Measurements from ENCODE around the gene CACNA2D3.

DNA sequence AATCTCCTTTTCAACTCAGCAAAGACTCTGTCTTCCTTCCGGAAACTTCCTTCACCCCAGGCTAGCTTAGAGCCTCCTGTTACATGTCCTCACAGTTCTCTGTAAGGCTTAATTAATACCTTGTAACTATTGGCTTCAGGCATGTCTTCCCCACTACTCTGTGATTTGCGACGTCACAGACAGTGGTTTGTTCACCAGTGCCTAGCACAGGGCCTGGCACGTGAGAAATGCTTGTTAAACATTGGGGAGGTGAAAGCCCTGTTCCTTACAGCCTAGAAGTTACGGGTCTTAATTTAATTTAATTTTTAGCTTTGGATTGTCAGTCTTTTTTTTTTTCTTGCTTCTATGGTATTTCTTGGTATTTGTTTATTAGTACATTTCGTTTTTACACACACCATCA lies 36.4 kb upstream of the CACNA2D3 start:
- TF ChIP-seq, protein P1, sequence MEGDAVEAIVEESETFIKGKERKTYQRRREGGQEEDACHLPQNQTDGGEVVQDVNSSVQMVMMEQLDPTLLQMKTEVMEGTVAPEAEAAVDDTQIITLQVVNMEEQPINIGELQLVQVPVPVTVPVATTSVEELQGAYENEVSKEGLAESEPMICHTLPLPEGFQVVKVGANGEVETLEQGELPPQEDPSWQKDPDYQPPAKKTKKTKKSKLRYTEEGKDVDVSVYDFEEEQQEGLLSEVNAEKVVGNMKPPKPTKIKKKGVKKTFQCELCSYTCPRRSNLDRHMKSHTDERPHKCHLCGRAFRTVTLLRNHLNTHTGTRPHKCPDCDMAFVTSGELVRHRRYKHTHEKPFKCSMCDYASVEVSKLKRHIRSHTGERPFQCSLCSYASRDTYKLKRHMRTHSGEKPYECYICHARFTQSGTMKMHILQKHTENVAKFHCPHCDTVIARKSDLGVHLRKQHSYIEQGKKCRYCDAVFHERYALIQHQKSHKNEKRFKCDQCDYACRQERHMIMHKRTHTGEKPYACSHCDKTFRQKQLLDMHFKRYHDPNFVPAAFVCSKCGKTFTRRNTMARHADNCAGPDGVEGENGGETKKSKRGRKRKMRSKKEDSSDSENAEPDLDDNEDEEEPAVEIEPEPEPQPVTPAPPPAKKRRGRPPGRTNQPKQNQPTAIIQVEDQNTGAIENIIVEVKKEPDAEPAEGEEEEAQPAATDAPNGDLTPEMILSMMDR (IDR thresholded peaks at IDR 0.05; ENCODE audit: low read length): no peak
- TF ChIP-seq EZH2phosphoT487 (IDR thresholded peaks at IDR 0.05; ENCODE audit: low read length) (no peak), EZH2 (optimal IDR thresholded peaks at IDR 0.05; ENCODE audit: low read depth, low read length) (no peak)
